Kidney epithelial cell (primary cell): ENCODE data around the gene CTNNA3. TPM values are rescaled to one million over a fixed set of nuclear protein-coding genes. Genes with fewer than 3 reads are reported as not detected.
"Not testable (repeated sequence)": the region's sequence is repeated elsewhere in the genome, so short reads cannot be mapped to it uniquely, and the experiment has no call there.

ENCODE experiments used
- DNase-seq: peaks from one replicate; pipeline ENCODE4 v3.0.0-alpha.2; 2010; ENCODE audit warnings: low read depth
- H3K27me3 ChIP-seq: 2 replicates; pipeline ENCODE4 v1.6.0; 2011; ENCODE audit warnings: low read length; ENCODE audit not compliant: control insufficient read depth, insufficient read depth
- H3K36me3 ChIP-seq: 2 replicates; pipeline ENCODE4 v1.5.1; 2011; ENCODE audit warnings: low read length; ENCODE audit not compliant: control insufficient read depth, insufficient read depth
- H3K4me3 ChIP-seq: 2 replicates; pipeline ENCODE4 v1.5.1; 2011; ENCODE audit warnings: low read depth, mild to moderate bottlenecking, control low read depth, low read length
- total RNA-seq: library from RNA; depleted of rRNA; stranded (reverse); fragments of >200 nt; gene quantifications from 2 replicates; pipeline ENCODE4 v1.2.3, GENCODE V29; 2015
- TF ChIP-seq, protein P1 (sequence below): IDR thresholded peaks from 2 replicates; pipeline ENCODE4 v1.5.1; 2011; ENCODE audit warnings: mild to moderate bottlenecking, moderate library complexity, low read length, control low read depth, inconsistent platforms; ENCODE audit not compliant: insufficient read depth, poor library complexity, severe bottlenecking

The CTNNA3 gene
- total RNA-seq, 1 donor from 2014 or later, result 0.79 TPM

DNA sequence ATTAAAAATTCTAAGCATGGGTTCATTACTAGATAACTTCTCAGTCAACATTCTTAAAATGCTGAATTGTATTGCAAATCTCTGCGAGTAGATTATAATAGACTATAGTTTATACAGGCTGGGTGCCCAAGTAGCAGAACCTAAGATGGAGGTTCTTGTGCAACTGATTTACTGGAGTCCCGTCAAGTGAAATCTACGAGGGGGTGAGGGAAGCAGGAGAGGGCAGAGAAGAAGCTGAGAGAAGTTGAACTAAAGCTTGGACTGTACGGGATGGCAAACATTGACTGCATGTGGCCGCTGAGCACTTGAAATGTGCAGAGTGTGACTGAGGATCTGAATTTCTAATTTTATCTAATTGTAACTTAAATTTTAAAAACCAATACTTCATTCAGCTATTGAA lies 124.5 kb downstream of the CTNNA3 start:
- no peaks in the 10 kb centered on the region for H3K27me3 ChIP-seq
- no peak for DNase-seq
- TF ChIP-seq, protein P1, sequence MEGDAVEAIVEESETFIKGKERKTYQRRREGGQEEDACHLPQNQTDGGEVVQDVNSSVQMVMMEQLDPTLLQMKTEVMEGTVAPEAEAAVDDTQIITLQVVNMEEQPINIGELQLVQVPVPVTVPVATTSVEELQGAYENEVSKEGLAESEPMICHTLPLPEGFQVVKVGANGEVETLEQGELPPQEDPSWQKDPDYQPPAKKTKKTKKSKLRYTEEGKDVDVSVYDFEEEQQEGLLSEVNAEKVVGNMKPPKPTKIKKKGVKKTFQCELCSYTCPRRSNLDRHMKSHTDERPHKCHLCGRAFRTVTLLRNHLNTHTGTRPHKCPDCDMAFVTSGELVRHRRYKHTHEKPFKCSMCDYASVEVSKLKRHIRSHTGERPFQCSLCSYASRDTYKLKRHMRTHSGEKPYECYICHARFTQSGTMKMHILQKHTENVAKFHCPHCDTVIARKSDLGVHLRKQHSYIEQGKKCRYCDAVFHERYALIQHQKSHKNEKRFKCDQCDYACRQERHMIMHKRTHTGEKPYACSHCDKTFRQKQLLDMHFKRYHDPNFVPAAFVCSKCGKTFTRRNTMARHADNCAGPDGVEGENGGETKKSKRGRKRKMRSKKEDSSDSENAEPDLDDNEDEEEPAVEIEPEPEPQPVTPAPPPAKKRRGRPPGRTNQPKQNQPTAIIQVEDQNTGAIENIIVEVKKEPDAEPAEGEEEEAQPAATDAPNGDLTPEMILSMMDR, result no peak
- H3K4me3 ChIP-seq, result no peak overlapping the region
- H3K36me3 ChIP-seq, result no peaks in the 10 kb centered on the region

GRCh38 chr10:67558311-67558710 lies 137.7 kb downstream of the CTNNA3 start:
- H3K27me3 ChIP-seq, H3K4me3 ChIP-seq, DNase-seq, H3K36me3 ChIP-seq: not testable (repeated sequence)

- TF ChIP-seq, protein P1, result no peak
- no peaks in the 10 kb centered on the region for H3K27me3 ChIP-seq
- no peak overlapping the region for H3K4me3 ChIP-seq
- DNase-seq, result no peak
- no peaks in the 10 kb centered on the region for H3K36me3 ChIP-seq
Observed at GRCh38 chr10:67553254-67553653, 142.7 kb downstream of the CTNNA3 start.

GRCh38 chr10:67550838-67551402 lies 145.1 kb downstream of the CTNNA3 start:
- TF ChIP-seq, protein P1, result no peak
- no peaks in the 10 kb centered on the region for H3K27me3 ChIP-seq
- no peaks in the 10 kb centered on the region for H3K36me3 ChIP-seq

GRCh38 chr10:67550046-67550445 lies 145.9 kb downstream of the CTNNA3 start:
- no peaks in the 10 kb centered on the region for H3K27me3 ChIP-seq
- H3K36me3 ChIP-seq, result no peaks in the 10 kb centered on the region
- no peak overlapping the region for H3K4me3 ChIP-seq
- no peak for DNase-seq
- TF ChIP-seq, protein P1, result no peak

More at GRCh38 chr10:67550838-67551402, 145.1 kb downstream of the CTNNA3 start:
- no peak overlapping the region for H3K4me3 ChIP-seq
- no peak for DNase-seq

- Histone ChIP-seq H3K4me3 (no peak overlapping the region), H3K36me3 (no peaks in the 10 kb centered on the region), H3K27me3 (no peaks in the 10 kb centered on the region)
- no peak for DNase-seq
- TF ChIP-seq, protein P1, result no peak
Observed at GRCh38 chr10:67549390-67549789, 146.6 kb downstream of the CTNNA3 start.
